Neural crest cell (in vitro differentiated cells): Measurements from ENCODE around the gene CEACAM19. TPM values are rescaled to one million over a fixed set of nuclear protein-coding genes. Genes with fewer than 3 reads are reported as not detected.

Source experiments
- DNase-seq: peaks from one replicate; pipeline ENCODE4 v3.0.0; 2021; ENCODE audit warnings: low read depth, mixed read lengths, low spot score
- H3K27ac Mint-ChIP-seq: one replicate; pipeline ENCODE4 v1.8.0; 2021; ENCODE audit warnings: mild to moderate bottlenecking, mixed read lengths; ENCODE audit not compliant: unreplicated experiment
- H3K27me3 Mint-ChIP-seq: 2 replicates; pipeline ENCODE4 v1.8.0; 2021; ENCODE audit warnings: low read depth, mild to moderate bottlenecking, mixed read lengths
- H3K36me3 Mint-ChIP-seq: 2 replicates; pipeline ENCODE4 v1.8.0; 2021; ENCODE audit warnings: low read depth, mild to moderate bottlenecking, mixed read lengths
- H3K4me1 Mint-ChIP-seq: 2 replicates; pipeline ENCODE4 v1.8.0; 2021; ENCODE audit warnings: mixed read lengths
- H3K4me3 Mint-ChIP-seq: one replicate; pipeline ENCODE4 v1.8.0; 2021; ENCODE audit warnings: mild to moderate bottlenecking, mixed read lengths
- H3K9me3 Mint-ChIP-seq: 2 replicates; pipeline ENCODE4 v1.8.0; 2021; ENCODE audit warnings: mixed read lengths
- CTCF ChIP-seq: fragments of 200-600 bp; sonication (generic); conservative IDR thresholded peaks from 2 replicates; pipeline ENCODE4 v1.5.0; 2021; ENCODE audit warnings: antibody characterized with exemption, mild to moderate bottlenecking
- total RNA-seq: library from RNA; stranded (reverse); gene quantifications from 2 replicates; pipeline ENCODE4 v1.2.1, GENCODE V29; 2021

CEACAM19 gene
- total RNA-seq, 1 donor from 2014 or later, result 6.1 TPM

- Mint-ChIP-seq H3K36me3 (no peaks in the 10 kb centered on the region), H3K4me1 (peaks cover 8% of the 10 kb centered on the region), H3K9me3 (no peaks in the 10 kb centered on the region), H3K4me3 (no peak overlapping the region), H3K27me3 (no peaks in the 10 kb centered on the region), H3K27ac (no peak overlapping the region)
- DNase-seq, result no peak
- TF ChIP-seq CTCF, result no peak
Measured at GRCh38 chr19:44673510-44673909, 2.2 kb downstream of the CEACAM19 start.

- no peaks in the 10 kb centered on the region for H3K27me3 Mint-ChIP-seq
- no peak overlapping the region for H3K27ac Mint-ChIP-seq
- no peak for DNase-seq
- H3K4me3 Mint-ChIP-seq, result no peak overlapping the region
- no peaks in the 10 kb centered on the region for H3K36me3 Mint-ChIP-seq
- H3K9me3 Mint-ChIP-seq, result no peaks in the 10 kb centered on the region
- peaks cover 8% of the 10 kb centered on the region for H3K4me1 Mint-ChIP-seq
- no peak for TF ChIP-seq CTCF
Measured at GRCh38 chr19:44675521-44675920, 4.2 kb downstream of the CEACAM19 start.

- no peak for TF ChIP-seq CTCF
- DNase-seq, result no peak
- H3K27ac Mint-ChIP-seq, result peak overlapping the region; percentile 79
- no peak overlapping the region for H3K4me3 Mint-ChIP-seq
- H3K4me1 Mint-ChIP-seq, result peaks cover 8% of the 10 kb centered on the region
- no peaks in the 10 kb centered on the region for H3K9me3 Mint-ChIP-seq
- no peaks in the 10 kb centered on the region for H3K36me3 Mint-ChIP-seq
- no peaks in the 10 kb centered on the region for H3K27me3 Mint-ChIP-seq
Measured at GRCh38 chr19:44677019-44677811, 5.9 kb downstream of the CEACAM19 start.

- Mint-ChIP-seq H3K4me3 (no peak overlapping the region), H3K36me3 (no peaks in the 10 kb centered on the region), H3K27me3 (no peaks in the 10 kb centered on the region), H3K9me3 (no peaks in the 10 kb centered on the region), H3K4me1 (peaks cover 13% of the 10 kb centered on the region), H3K27ac (no peak overlapping the region)
- no peak for TF ChIP-seq CTCF
- no peak for DNase-seq
Measured at GRCh38 chr19:44680536-44680935, 9.3 kb downstream of the CEACAM19 start.

DNA sequence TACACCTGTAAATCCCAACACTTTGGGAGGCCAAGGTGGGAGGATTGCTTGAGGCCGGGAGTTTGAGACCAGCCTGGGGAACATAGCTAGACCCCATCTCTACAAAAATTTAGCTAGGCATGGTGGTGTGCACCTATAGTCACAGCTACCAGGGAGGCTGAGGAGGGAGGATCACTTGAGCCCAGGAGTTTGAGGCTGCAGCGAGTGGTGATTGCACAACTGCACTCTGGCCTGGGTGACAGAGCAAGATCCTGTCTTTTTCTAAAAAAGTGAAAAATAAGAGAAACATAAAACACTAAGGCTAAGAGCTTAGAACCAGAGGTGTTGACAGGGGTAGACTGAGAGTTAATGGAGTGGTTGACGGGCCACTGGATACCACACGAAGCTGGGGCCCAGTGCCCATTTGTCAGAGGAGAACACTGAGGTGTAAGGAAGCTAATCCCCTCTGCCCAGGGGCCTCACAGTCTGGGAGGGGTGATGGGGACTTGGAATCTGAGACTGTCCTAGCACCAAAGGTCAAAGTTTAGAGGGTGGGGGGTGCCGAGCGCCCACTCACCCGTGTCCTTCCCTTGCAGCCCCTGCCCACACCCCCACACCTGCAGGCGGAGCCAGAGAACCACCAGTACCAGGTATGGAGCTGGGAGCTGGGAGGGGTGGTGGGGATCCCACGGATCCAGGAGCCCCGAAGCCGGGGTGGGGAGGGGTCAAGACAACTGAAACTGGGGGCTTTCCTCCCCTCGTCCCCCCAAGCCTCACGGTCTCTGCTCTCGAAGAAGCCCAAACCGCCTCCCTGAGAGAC lies 10.9 kb downstream of the CEACAM19 start:
- no peaks in the 10 kb centered on the region for H3K36me3 Mint-ChIP-seq
- no peak for TF ChIP-seq CTCF

More for the DNA sequence above, 10.9 kb downstream of the CEACAM19 start:
- Mint-ChIP-seq H3K27me3 (no peaks in the 10 kb centered on the region), H3K27ac (peak overlapping the region; percentile 43), H3K4me3 (no peak overlapping the region), H3K4me1 (peaks cover 10% of the 10 kb centered on the region), H3K9me3 (no peaks in the 10 kb centered on the region)
- no peak for DNase-seq
